Endothelial cell of umbilical vein (primary cell): ENCODE measurements around the gene SFMBT2. TPM values are rescaled to one million over a fixed set of nuclear protein-coding genes. Genes with fewer than 3 reads are reported as not detected.
A peak's percentile ranks its signal among the peaks of the same experiment; 100 is the strongest.

ENCODE experiments used
- BruUV-seq: library from RNA; stranded (reverse); fragments of 400-500 nt; replicated peaks from 2 replicates; lab custom pipeline; 2021; lab: Mats Ljungman, UMichigan
- CTCF ChIA-PET: fragments of 300-600, 350-600 bp; sonication (Branson Sonifier 250); formaldehyde crosslinking; loops from one replicate; lab custom pipeline; 2021; ENCODE audit warnings: antibody characterized with exemption, inconsistent platforms; lab: Charles Lee
- POLR2A ChIA-PET: fragments of 300-600, 350-600 bp; sonication (Branson Sonifier 250); formaldehyde crosslinking; loops from one replicate; lab custom pipeline; 2021; ENCODE audit warnings: antibody characterized with exemption, inconsistent platforms; lab: Charles Lee
- DNase-seq: peaks from one replicate; pipeline ENCODE4 v3.0.0-alpha.2; 2011; ENCODE audit warnings: low read depth, low spot score
- FAIRE-seq: peaks from 2 replicates; lab custom pipeline; 2011; peaks lifted over from hg19 to GRCh38; lab: Jason Lieb, UNC
- H2AFZ ChIP-seq: 2 replicates; pipeline ENCODE4 v1.6.0; 2012; ENCODE audit warnings: low read depth, low read length, control low read depth, inconsistent platforms
- H3K27ac ChIP-seq: 2 replicates; pipeline ENCODE4 v1.5.1; 2011; ENCODE audit warnings: low read depth, mild to moderate bottlenecking, control low read depth, low read length, moderate library complexity; ENCODE audit not compliant: insufficient read depth
- H3K27me3 ChIP-seq, 2 experiments: 2 replicates each; pipeline versions ENCODE4 v1.6.0 to v1.6.1; 2011; ENCODE audit warnings: low read length in 2 of 2, mixed read lengths in 1 of 2; ENCODE audit not compliant: control insufficient read depth in 2 of 2, insufficient read depth in 2 of 2
- H3K36me3 ChIP-seq, 2 experiments: 2 replicates in 1 of 2; 3 replicates in 1 of 2; pipeline ENCODE4 v1.5.1; 2011; ENCODE audit warnings: low read length in 2 of 2, mild to moderate bottlenecking in 1 of 2, moderate library complexity in 1 of 2; ENCODE audit not compliant: control insufficient read depth in 2 of 2, insufficient read depth in 2 of 2; ENCODE audit errors: extremely low read depth in 1 of 2
- H3K4me1 ChIP-seq: 3 replicates; pipeline ENCODE4 v1.5.1; 2011; ENCODE audit warnings: mild to moderate bottlenecking, low read length; ENCODE audit not compliant: control insufficient read depth, insufficient read depth; ENCODE audit errors: extremely low read depth
- H3K4me2 ChIP-seq: 2 replicates; pipeline ENCODE4 v1.6.1; 2011; ENCODE audit warnings: low read length, control low read depth, mixed read lengths; ENCODE audit not compliant: insufficient read depth
- H3K4me3 ChIP-seq, 3 experiments: fragments of 200-600 bp in 1 of 3; sonication (generic), shearing (Covaris generic) in 1 of 3; replicated peaks in 1 of 3; 2 replicates each; pipeline ENCODE4 v1.5.1; 2011 to 2016; ENCODE audit warnings: control low read depth in 3 of 3, low read length in 3 of 3, mild to moderate bottlenecking in 2 of 3, inconsistent platforms in 1 of 3, low read depth in 1 of 3, moderate library complexity in 1 of 3; ENCODE audit not compliant: insufficient read depth in 1 of 3
- H3K79me2 ChIP-seq: 2 replicates; pipeline ENCODE4 v1.6.0; 2012; ENCODE audit warnings: low read length, inconsistent platforms; ENCODE audit not compliant: control insufficient read depth, insufficient read depth
- H3K9ac ChIP-seq: replicated peaks from 2 replicates; pipeline ENCODE3; 2011; ENCODE audit warnings: low read length, control low read depth; ENCODE audit not compliant: insufficient read depth; ENCODE audit errors: extremely low read depth
- H3K9me1 ChIP-seq: replicated peaks from 3 replicates; pipeline ENCODE4 v1.6.0; 2011; ENCODE audit warnings: mild to moderate bottlenecking, low read length; ENCODE audit not compliant: control insufficient read depth, insufficient read depth; ENCODE audit errors: extremely low read depth
- H3K9me3 ChIP-seq: replicated peaks from 2 replicates; pipeline ENCODE4 v1.5.1; 2012; ENCODE audit warnings: low read length, inconsistent platforms; ENCODE audit not compliant: control insufficient read depth, insufficient read depth
- H4K20me1 ChIP-seq: replicated peaks from 2 replicates; pipeline ENCODE3; 2011; ENCODE audit warnings: mild to moderate bottlenecking, low read length; ENCODE audit not compliant: control insufficient read depth, insufficient read depth; ENCODE audit errors: extremely low read depth
- GATA2 ChIP-seq: IDR thresholded peaks from 2 replicates; pipeline ENCODE4 v1.7.0; 2011; ENCODE audit warnings: low read depth, mild to moderate bottlenecking, moderate library complexity, mixed read lengths, low read length; ENCODE audit not compliant: insufficient read length, insufficient read depth
- JUN ChIP-seq: IDR thresholded peaks from 2 replicates; pipeline ENCODE4 v1.6.1; 2011; ENCODE audit warnings: borderline replicate concordance, low read depth; ENCODE audit not compliant: insufficient read length, insufficient read depth
- MYC ChIP-seq: IDR thresholded peaks from one replicate; pipeline ENCODE4 v1.6.1; 2011; ENCODE audit warnings: mild to moderate bottlenecking, low read depth, low read length
- dilution Hi-C: fragments of 300-500 bp; cut with MboI; formaldehyde crosslinking; loops from one replicate; pipeline ENCODE4 v1.15.0; 2019; ENCODE audit warnings: low sequenced_read_pairs; ENCODE audit not compliant: extremely low pct_ligation_motif_present
- intact Hi-C: fragments of 100-400 bp; cut with micrococcal nuclease; formaldehyde crosslinking; loops from one replicate; pipeline ENCODE4 v1.10.0; 2022
- polyA plus RNA-seq, 4 experiments: library from polyadenylated mRNA; depleted of rRNA in 3 of 4; stranded (reverse) in 3 of 4; unstranded in 1 of 4; fragments of >200 nt; gene quantifications; 2 replicates each; pipeline versions ENCODE4 v1.2.1 to v1.2.3, GENCODE V29; 2011 to 2012; ENCODE audit warnings: missing spikeins in 1 of 4
- total RNA-seq: library from RNA; stranded (reverse); gene quantifications from 2 replicates; pipeline ENCODE4 v1.2.3, GENCODE V29; 2021
- TF ChIP-seq, protein P1 (sequence below), 2 donors: IDR thresholded peaks; 1 replicate in 1 of 2; 2 replicates in 1 of 2; pipeline ENCODE4 v1.5.1; 2011; ENCODE audit warnings: low read length in 2 of 2, mild to moderate bottlenecking in 2 of 2, moderate library complexity in 2 of 2, control low read depth in 1 of 2, inconsistent platforms in 1 of 2, low read depth in 1 of 2; ENCODE audit not compliant: insufficient read depth in 1 of 2; ENCODE audit errors: extremely low read depth in 1 of 2
- TF ChIP-seq, protein P2 (sequence below): IDR thresholded peaks from 2 replicates; pipeline ENCODE4 v1.6.1; 2011; ENCODE audit not compliant: insufficient read depth, insufficient read length

Gene SFMBT2
- total and polyA plus RNA-seq, 2 donors (not counting 3 experiments of a cell fraction or from before 2014, with no cell fraction given) = 0.14 to 0.64 TPM

DNA sequence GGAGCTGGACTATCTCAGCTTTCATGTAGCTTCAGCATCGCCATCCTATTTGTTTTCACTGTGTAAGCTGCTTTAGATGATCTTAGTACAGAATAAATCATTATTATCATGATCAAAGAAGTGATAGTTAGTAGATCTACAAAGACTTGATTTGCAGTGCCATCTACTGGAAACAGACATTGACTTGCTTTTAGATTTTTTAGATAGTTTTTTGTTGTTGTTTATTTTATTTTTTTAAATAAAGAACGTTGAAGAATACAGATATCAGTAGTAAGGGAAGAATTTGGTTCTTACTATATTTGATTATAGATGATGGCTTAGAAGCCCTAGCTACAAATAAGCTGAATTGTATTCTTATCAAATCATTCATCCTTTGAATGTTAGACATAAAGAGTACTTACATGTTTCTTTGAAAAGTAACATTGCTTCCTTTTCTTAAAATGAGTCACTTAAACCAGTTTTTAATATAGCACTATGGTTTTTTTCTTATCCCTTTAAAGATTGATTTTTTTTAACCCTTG, 6.3 kb upstream of the SFMBT2 start:
- no peaks in the 10 kb centered on the region for H4K20me1 ChIP-seq
- H3K4me1 ChIP-seq = no peaks in the 10 kb centered on the region
- TF ChIP-seq JUN (no peak), GATA2 (no peak)
- TF ChIP-seq, protein P1, sequence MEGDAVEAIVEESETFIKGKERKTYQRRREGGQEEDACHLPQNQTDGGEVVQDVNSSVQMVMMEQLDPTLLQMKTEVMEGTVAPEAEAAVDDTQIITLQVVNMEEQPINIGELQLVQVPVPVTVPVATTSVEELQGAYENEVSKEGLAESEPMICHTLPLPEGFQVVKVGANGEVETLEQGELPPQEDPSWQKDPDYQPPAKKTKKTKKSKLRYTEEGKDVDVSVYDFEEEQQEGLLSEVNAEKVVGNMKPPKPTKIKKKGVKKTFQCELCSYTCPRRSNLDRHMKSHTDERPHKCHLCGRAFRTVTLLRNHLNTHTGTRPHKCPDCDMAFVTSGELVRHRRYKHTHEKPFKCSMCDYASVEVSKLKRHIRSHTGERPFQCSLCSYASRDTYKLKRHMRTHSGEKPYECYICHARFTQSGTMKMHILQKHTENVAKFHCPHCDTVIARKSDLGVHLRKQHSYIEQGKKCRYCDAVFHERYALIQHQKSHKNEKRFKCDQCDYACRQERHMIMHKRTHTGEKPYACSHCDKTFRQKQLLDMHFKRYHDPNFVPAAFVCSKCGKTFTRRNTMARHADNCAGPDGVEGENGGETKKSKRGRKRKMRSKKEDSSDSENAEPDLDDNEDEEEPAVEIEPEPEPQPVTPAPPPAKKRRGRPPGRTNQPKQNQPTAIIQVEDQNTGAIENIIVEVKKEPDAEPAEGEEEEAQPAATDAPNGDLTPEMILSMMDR (IDR thresholded peaks at IDR 0.05; ENCODE audit: extremely low read depth in 1 of 2, insufficient read depth in 1 of 2, low read depth in 1 of 2, low read length in 2 of 2) = peak in 1 of 2 donors; percentile 14
- no peaks in the 10 kb centered on the region for H3K9me1 ChIP-seq
- ChIA-PET CTCF (interaction anchor here (0.9 to 2.3 kb wide), 6 partner anchors 270 to 749 kb away, joined by 3 to 20 read pairs (median 3); no protein-coding TSS in a partner anchor), POLR2A (no interaction called here)
- no TSS peak for BruUV-seq
- no peaks in the 10 kb centered on the region for H3K36me3 ChIP-seq
- DNase-seq (peak; percentile 58), FAIRE-seq (no peak)
- no peak overlapping the region for H3K9ac ChIP-seq
- H2AFZ ChIP-seq = no peak overlapping the region
- dilution Hi-C loops = no loop called here
- H3K4me3 ChIP-seq = no peak overlapping the region
- intact Hi-C loops = loop anchor here (1.0 to 10.0 kb wide), 6 partner anchors 157 to 1888 kb away; no protein-coding TSS in a partner anchor
- no peaks in the 10 kb centered on the region for H3K9me3 ChIP-seq
- no peak overlapping the region for H3K4me2 ChIP-seq
- H3K27me3 ChIP-seq = peaks cover 27 to 29% of the 10 kb centered on the region in 2 experiments
- H3K79me2 ChIP-seq = no peaks in the 10 kb centered on the region
- H3K27ac ChIP-seq = no peak overlapping the region

DNA sequence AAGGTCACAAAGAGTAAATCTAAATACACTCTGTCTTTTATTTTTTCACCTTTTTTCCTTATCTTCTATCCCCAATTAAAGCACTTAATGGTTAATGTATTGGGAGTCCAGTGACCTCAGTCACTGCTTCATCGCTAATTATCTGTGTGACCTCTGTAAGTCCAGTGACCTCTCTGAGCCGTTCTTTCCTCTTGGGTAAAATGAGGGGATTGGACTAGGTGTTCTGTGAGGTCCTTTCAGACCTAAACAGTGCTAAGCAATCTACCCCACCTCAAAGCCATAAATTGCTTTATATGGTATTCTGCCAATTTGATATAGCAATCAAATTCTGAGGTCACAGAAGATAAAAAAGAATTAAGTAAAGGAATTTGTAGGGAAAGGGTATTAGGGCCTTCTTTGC, 3.9 kb upstream of the SFMBT2 start:
- intact Hi-C loops = loop anchor here (5.0 to 10.0 kb wide), 2 partner anchors 997 to 1890 kb away; no protein-coding TSS in a partner anchor

More for the DNA sequence above, 3.9 kb upstream of the SFMBT2 start:
- H2AFZ ChIP-seq = no peak overlapping the region
- no peak for TF ChIP-seq GATA2
- TF ChIP-seq, protein P2, sequence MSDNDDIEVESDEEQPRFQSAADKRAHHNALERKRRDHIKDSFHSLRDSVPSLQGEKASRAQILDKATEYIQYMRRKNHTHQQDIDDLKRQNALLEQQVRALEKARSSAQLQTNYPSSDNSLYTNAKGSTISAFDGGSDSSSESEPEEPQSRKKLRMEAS = no peak
- no peak for TF ChIP-seq JUN
- TF ChIP-seq MYC = no peak
- H4K20me1 ChIP-seq = no peaks in the 10 kb centered on the region
- ChIA-PET POLR2A (no interaction called here), CTCF (no interaction called here)
- no peak overlapping the region for H3K27ac ChIP-seq
- BruUV-seq = no TSS peak
- dilution Hi-C loops = no loop called here
- H3K4me2 ChIP-seq = no peak overlapping the region
- H3K9ac ChIP-seq = no peak overlapping the region
- H3K79me2 ChIP-seq = no peaks in the 10 kb centered on the region
- H3K4me3 ChIP-seq = no peak overlapping the region
- no peaks in the 10 kb centered on the region for H3K9me3 ChIP-seq
- peaks cover 41 to 50% of the 10 kb centered on the region in 2 experiments for H3K27me3 ChIP-seq
- no peaks in the 10 kb centered on the region for H3K36me3 ChIP-seq
- FAIRE-seq (no peak), DNase-seq (no peak)
- H3K9me1 ChIP-seq = no peaks in the 10 kb centered on the region
- H3K4me1 ChIP-seq = peaks cover 8% of the 10 kb centered on the region
